ENCODE data around the gene AEN. TPM values are rescaled to one million over a fixed set of nuclear protein-coding genes. Genes with fewer than 3 reads are reported as not detected.

The AEN gene
- total RNA-seq, 4 donors from 2014 or later: 13.3 to 29.0 (median 23.4) TPM

GRCh38 chr15:88664151-88664778 lies 43.1 kb downstream of the AEN start:
- intact Hi-C loops (cut with DNase I): no loop called here

GRCh38 chr15:88674661-88675060 lies 53.5 kb downstream of the AEN start:
- WGBS: 67% methylated on average over 4 of the region's 4 CpGs
- Histone ChIP-seq H3K9me3 (no peaks in the 10 kb centered on the region), H3K4me1 (no peaks in the 10 kb centered on the region), H3K27ac (replicated peaks in 1 of 4) (no peak overlapping the region), H3K4me3 (no peak overlapping the region), H3K27me3 (peaks cover 0 to 16% (median 0%) of the 10 kb centered on the region in 4 donors), H3K36me3 (no peaks in the 10 kb centered on the region)
- intact Hi-C loops (cut with DNase I): no loop called here
- DNase-seq (ENCODE audit: extremely low spot score): no peak
- TF ChIP-seq POLR2AphosphoS5 (IDR thresholded peaks at IDR 0.05) (no peak), EP300 (IDR thresholded peaks at IDR 0.05) (no peak), POLR2A (IDR thresholded peaks at IDR 0.05; ENCODE audit: low read depth) (no peak), CTCF (IDR thresholded peaks at IDR 0.05) (no peak)

More at GRCh38 chr15:88664151-88664778, 43.1 kb downstream of the AEN start:
- Histone ChIP-seq H3K4me3 (no peak overlapping the region), H3K27ac (replicated peaks in 1 of 4) (no peak overlapping the region), H3K27me3 (peaks cover 0 to 16% (median 0%) of the 10 kb centered on the region in 4 donors), H3K9me3 (no peaks in the 10 kb centered on the region), H3K4me1 (peaks cover 0 to 9% (median 4%) of the 10 kb centered on the region in 4 donors), H3K36me3 (no peaks in the 10 kb centered on the region)
- WGBS: 81% methylated on average over 7 of the region's 7 CpGs
- TF ChIP-seq CTCF (IDR thresholded peaks at IDR 0.05) (peak in 1 of 3 experiments; percentile 27), POLR2AphosphoS5 (IDR thresholded peaks at IDR 0.05) (no peak)
- DNase-seq (ENCODE audit: extremely low spot score): peak; percentile 87

GRCh38 chr15:88678755-88679154 lies 57.6 kb downstream of the AEN start:
- Histone ChIP-seq H3K4me3 (no peak overlapping the region), H3K27me3 (peaks cover 0 to 15% (median 0%) of the 10 kb centered on the region in 4 donors), H3K27ac (replicated peaks in 1 of 4) (no peak overlapping the region), H3K36me3 (no peaks in the 10 kb centered on the region), H3K9me3 (no peaks in the 10 kb centered on the region), H3K4me1 (no peaks in the 10 kb centered on the region)
- no peak for TF ChIP-seq POLR2A (IDR thresholded peaks at IDR 0.05; ENCODE audit: low read depth)
- no peak for TF ChIP-seq POLR2AphosphoS5 (IDR thresholded peaks at IDR 0.05)
- no peak for TF ChIP-seq CTCF (IDR thresholded peaks at IDR 0.05)
- TF ChIP-seq EP300 (IDR thresholded peaks at IDR 0.05): no peak
- 89% methylated on average over 6 of the region's 6 CpGs for WGBS
- DNase-seq (ENCODE audit: extremely low spot score): peak; percentile 53
- intact Hi-C loops (cut with DNase I): no loop called here

- 90% methylated on average over 12 of the region's 13 CpGs for WGBS
- intact Hi-C loops (cut with DNase I): no loop called here
- peaks cover 0 to 15% (median 0%) of the 10 kb centered on the region in 4 donors for H3K27me3 ChIP-seq
- no peaks in the 10 kb centered on the region for H3K4me1 ChIP-seq
- DNase-seq (ENCODE audit: extremely low spot score): peak; percentile 91
- H3K27ac ChIP-seq (replicated peaks in 1 of 4): no peak overlapping the region
- H3K4me3 ChIP-seq: no peak overlapping the region
- no peak for TF ChIP-seq EP300 (IDR thresholded peaks at IDR 0.05)
- no peak for TF ChIP-seq CTCF (IDR thresholded peaks at IDR 0.05)
- TF ChIP-seq POLR2AphosphoS5 (IDR thresholded peaks at IDR 0.05): no peak
- no peak for TF ChIP-seq POLR2A (IDR thresholded peaks at IDR 0.05; ENCODE audit: low read depth)
- H3K36me3 ChIP-seq: no peaks in the 10 kb centered on the region
- no peaks in the 10 kb centered on the region for H3K9me3 ChIP-seq
These were observed 59.3 kb downstream of the AEN start for GRCh38 chr15:88680241-88681001.
